Glutamatergic neuron (in vitro differentiated cells): ENCODE measurements around the gene PCK1. TPM values are rescaled to one million over a fixed set of nuclear protein-coding genes. Genes with fewer than 3 reads are reported as not detected.

Experiments used
- DNase-seq: peaks from one replicate; pipeline ENCODE4 v3.0.0; 2022
- H3K27ac Mint-ChIP-seq: one replicate; pipeline ENCODE4 v1.8.0; 2020; ENCODE audit warnings: mild to moderate bottlenecking, mixed read lengths, inconsistent platforms; ENCODE audit not compliant: unreplicated experiment
- H3K27me3 Mint-ChIP-seq: one replicate; pipeline ENCODE4 v1.8.0; 2020; ENCODE audit warnings: mild to moderate bottlenecking, moderate library complexity, mixed read lengths, inconsistent platforms; ENCODE audit not compliant: unreplicated experiment
- H3K36me3 Mint-ChIP-seq: one replicate; pipeline ENCODE4 v1.8.0; 2020; ENCODE audit warnings: mild to moderate bottlenecking, mixed read lengths, inconsistent platforms; ENCODE audit not compliant: unreplicated experiment
- H3K4me1 Mint-ChIP-seq: one replicate; pipeline ENCODE4 v1.8.0; 2020; ENCODE audit warnings: mild to moderate bottlenecking, low read depth, mixed read lengths, inconsistent platforms; ENCODE audit not compliant: unreplicated experiment
- H3K4me3 Mint-ChIP-seq: one replicate; pipeline ENCODE4 v1.8.0; 2020; ENCODE audit warnings: mild to moderate bottlenecking, mixed read lengths, inconsistent platforms; ENCODE audit not compliant: unreplicated experiment
- H3K9me3 Mint-ChIP-seq: one replicate; pipeline ENCODE4 v1.8.0; 2020; ENCODE audit warnings: mild to moderate bottlenecking, moderate library complexity, mixed read lengths, inconsistent platforms; ENCODE audit not compliant: unreplicated experiment
- total RNA-seq: library from RNA; stranded (reverse); fragmentation: NEBNext Ultra II Directional; extraction: Animal tissue kit (Norgen Biotek cat#: 25700); gene quantifications from one replicate; pipeline ENCODE4 v1.2.1, GENCODE V29; 2021; ENCODE audit not compliant: unreplicated experiment
- TF ChIP-seq, protein P1 (sequence below): fragments of 200-600 bp; sonication (generic); IDR thresholded peaks from one replicate; pipeline ENCODE4 v1.5.0; 2021; ENCODE audit not compliant: partially characterized antibody, unreplicated experiment

PCK1 gene
- total RNA-seq, 1 donor from 2014 or later: not detected

GRCh38 chr20:57576617-57577550 is 16.0 kb downstream of the PCK1 start:
- no peak overlapping the region for H3K4me3 Mint-ChIP-seq
- peaks cover 6% of the 10 kb centered on the region for H3K27me3 Mint-ChIP-seq
- H3K27ac Mint-ChIP-seq: no peak overlapping the region
- peaks cover 4% of the 10 kb centered on the region for H3K4me1 Mint-ChIP-seq
- H3K36me3 Mint-ChIP-seq: no peaks in the 10 kb centered on the region
- TF ChIP-seq, protein P1, sequence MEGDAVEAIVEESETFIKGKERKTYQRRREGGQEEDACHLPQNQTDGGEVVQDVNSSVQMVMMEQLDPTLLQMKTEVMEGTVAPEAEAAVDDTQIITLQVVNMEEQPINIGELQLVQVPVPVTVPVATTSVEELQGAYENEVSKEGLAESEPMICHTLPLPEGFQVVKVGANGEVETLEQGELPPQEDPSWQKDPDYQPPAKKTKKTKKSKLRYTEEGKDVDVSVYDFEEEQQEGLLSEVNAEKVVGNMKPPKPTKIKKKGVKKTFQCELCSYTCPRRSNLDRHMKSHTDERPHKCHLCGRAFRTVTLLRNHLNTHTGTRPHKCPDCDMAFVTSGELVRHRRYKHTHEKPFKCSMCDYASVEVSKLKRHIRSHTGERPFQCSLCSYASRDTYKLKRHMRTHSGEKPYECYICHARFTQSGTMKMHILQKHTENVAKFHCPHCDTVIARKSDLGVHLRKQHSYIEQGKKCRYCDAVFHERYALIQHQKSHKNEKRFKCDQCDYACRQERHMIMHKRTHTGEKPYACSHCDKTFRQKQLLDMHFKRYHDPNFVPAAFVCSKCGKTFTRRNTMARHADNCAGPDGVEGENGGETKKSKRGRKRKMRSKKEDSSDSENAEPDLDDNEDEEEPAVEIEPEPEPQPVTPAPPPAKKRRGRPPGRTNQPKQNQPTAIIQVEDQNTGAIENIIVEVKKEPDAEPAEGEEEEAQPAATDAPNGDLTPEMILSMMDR: no peak
- no peak for DNase-seq
- H3K9me3 Mint-ChIP-seq: peaks cover 4% of the 10 kb centered on the region

- Mint-ChIP-seq H3K27me3 (peaks cover 7% of the 10 kb centered on the region), H3K4me1 (peaks cover 4% of the 10 kb centered on the region), H3K4me3 (no peak overlapping the region), H3K9me3 (peaks cover 2% of the 10 kb centered on the region), H3K27ac (no peak overlapping the region), H3K36me3 (no peaks in the 10 kb centered on the region)
- DNase-seq: no peak
- TF ChIP-seq, protein P1: no peak
Measured at GRCh38 chr20:57577679-57578475, 17.0 kb downstream of the PCK1 start.

GRCh38 chr20:57578476-57579165 is 17.7 kb downstream of the PCK1 start:
- Mint-ChIP-seq H3K36me3 (no peaks in the 10 kb centered on the region), H3K9me3 (peaks cover 4% of the 10 kb centered on the region), H3K27ac (no peak overlapping the region), H3K4me3 (no peak overlapping the region), H3K4me1 (peaks cover 4% of the 10 kb centered on the region), H3K27me3 (peaks cover 9% of the 10 kb centered on the region)
- no peak for DNase-seq
- TF ChIP-seq, protein P1: no peak

- no peak overlapping the region for H3K27ac Mint-ChIP-seq
- no peak for DNase-seq
- no peak overlapping the region for H3K4me3 Mint-ChIP-seq
Measured at GRCh38 chr20:57579331-57579897, 18.5 kb downstream of the PCK1 start.

More at GRCh38 chr20:57579331-57579897, 18.5 kb downstream of the PCK1 start:
- Mint-ChIP-seq H3K9me3 (peaks cover 5% of the 10 kb centered on the region), H3K36me3 (no peaks in the 10 kb centered on the region), H3K4me1 (peaks cover 4% of the 10 kb centered on the region), H3K27me3 (peaks cover 9% of the 10 kb centered on the region)
- TF ChIP-seq, protein P1: no peak
